ENCODE results near the gene ARCN1. TPM values are rescaled to one million over a fixed set of nuclear protein-coding genes. Genes with fewer than 3 reads are reported as not detected.

Gene ARCN1
- polyA plus RNA-seq, 1 donor from 2014 or later, result 67.2 TPM

DNA sequence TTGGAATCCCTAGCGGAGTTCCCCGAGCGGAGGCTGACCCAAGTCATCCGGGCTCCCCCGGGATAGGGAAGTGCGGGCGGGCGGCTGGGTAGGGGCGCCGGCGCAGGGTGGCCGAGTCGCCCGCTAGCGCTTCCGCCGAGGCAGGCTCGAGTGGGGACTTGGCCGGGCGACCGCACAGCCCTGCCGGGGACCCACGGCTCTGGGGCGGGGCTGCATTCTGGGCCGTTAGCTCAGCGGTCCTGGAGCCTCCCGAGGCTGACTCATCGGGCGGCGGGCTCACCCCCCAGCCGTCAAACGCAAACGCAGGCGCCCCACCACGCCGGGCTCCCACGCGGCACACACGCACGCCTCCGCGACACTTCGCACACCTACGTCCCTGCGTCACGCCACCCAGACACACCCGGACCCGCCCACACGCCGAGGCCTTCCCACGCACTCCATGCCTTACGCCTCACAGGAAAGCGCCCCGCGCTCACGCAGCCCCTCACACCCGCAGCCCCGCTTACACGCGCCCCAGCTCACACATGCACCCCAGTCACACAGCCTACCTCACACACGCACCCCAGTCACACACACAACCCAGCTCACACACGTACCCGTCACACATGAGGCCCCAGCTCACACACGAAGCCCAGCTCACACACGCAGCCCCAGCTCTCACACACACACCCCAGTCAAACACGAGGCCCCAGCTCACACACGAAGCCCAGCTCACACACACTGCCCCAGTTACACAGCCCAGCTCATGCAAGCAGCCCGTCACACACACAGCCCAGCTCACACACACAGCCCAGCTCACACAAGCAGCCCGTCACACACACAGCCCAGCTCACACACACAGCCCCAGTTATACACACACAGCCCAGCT lies 36.4 kb downstream of the ARCN1 start:
- Histone ChIP-seq H3K27me3 (ENCODE audit: insufficient read depth, low read depth, low read length) (peaks cover 48% of the 10 kb centered on the region), H3K36me3 (ENCODE audit: insufficient read depth, low read length) (no peaks in the 10 kb centered on the region), H3K4me3 (ENCODE audit: low read length) (peak overlapping the region; percentile 47), H3K9me3 (ENCODE audit: low read length) (no peaks in the 10 kb centered on the region), H3K9me2 (ENCODE audit: insufficient read depth, low read length) (no peaks in the 10 kb centered on the region), H3K9ac (ENCODE audit: low read length) (no peak overlapping the region), H2AFZ (ENCODE audit: low read depth, low read length) (no peak overlapping the region), H3K4me2 (ENCODE audit: low read length) (no peak overlapping the region), H3K79me2 (replicated peaks; ENCODE audit: insufficient read depth, low read length) (no peaks in the 10 kb centered on the region), H3K27ac (ENCODE audit: low read length) (no peak overlapping the region), H4K20me1 (ENCODE audit: insufficient read depth) (no peaks in the 10 kb centered on the region), H3F3A (ENCODE audit: insufficient read depth, low read length, poor library complexity, severe bottlenecking) (no peaks in the 10 kb centered on the region)
- no peak for TF ChIP-seq EZH2 (IDR thresholded peaks at IDR 0.05; ENCODE audit: borderline replicate concordance, insufficient read depth, low read length, poor library complexity, severe bottlenecking)
- TF ChIP-seq, protein P1, sequence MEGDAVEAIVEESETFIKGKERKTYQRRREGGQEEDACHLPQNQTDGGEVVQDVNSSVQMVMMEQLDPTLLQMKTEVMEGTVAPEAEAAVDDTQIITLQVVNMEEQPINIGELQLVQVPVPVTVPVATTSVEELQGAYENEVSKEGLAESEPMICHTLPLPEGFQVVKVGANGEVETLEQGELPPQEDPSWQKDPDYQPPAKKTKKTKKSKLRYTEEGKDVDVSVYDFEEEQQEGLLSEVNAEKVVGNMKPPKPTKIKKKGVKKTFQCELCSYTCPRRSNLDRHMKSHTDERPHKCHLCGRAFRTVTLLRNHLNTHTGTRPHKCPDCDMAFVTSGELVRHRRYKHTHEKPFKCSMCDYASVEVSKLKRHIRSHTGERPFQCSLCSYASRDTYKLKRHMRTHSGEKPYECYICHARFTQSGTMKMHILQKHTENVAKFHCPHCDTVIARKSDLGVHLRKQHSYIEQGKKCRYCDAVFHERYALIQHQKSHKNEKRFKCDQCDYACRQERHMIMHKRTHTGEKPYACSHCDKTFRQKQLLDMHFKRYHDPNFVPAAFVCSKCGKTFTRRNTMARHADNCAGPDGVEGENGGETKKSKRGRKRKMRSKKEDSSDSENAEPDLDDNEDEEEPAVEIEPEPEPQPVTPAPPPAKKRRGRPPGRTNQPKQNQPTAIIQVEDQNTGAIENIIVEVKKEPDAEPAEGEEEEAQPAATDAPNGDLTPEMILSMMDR (IDR thresholded peaks at IDR 0.05; ENCODE audit: poor library complexity, severe bottlenecking), result no peak
- no peak for TF ChIP-seq SMC3 (conservative IDR thresholded peaks at IDR 0.05; ENCODE audit: poor library complexity)
- no peak for TF ChIP-seq MXI1 (conservative IDR thresholded peaks at IDR 0.05; ENCODE audit: poor library complexity, severe bottlenecking)

DNA sequence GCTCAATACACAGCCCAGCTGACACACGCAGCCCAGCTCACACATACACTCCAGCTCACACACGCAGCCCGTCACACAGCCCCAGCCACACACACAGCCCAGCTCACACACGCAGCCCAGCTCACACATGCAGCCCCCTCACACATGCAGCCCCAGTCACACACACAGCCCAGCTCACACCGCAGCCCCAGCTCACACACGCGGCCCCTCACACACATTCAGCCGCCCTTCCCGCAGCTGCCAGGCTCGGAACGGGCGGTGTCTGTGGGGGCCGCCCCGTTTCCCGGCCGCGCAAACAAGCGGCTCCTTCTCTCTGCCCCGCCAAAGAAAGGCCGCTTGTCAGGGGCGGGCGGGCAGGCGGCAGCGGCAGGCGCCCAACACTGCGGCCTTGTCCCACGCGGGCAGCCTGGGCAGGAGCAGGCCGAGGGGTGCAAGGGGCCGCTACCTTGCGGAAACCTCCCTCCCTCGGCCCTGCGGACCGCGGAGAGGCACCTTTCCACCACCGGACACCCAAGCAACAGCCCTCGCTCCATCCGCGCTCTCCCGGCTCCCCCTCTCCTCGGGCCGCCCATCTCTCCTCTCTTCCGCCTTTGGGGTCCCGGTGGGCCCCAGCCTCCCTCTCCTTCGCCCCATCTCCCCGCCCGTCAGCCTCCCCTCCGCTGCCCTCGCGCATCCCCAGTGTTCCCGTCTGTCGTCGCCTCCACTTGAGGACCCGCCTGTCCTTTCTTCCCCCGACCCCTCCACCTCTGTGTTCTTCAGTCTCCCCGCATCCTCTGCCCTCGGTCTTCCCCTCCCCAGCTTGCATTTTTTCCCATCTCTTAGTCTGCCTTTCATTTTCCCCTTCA lies 37.4 kb downstream of the ARCN1 start:
- Histone ChIP-seq H3K27me3 (ENCODE audit: insufficient read depth, low read depth, low read length) (peaks cover 48% of the 10 kb centered on the region), H3K9me3 (ENCODE audit: low read length) (no peaks in the 10 kb centered on the region), H3K9ac (ENCODE audit: low read length) (no peak overlapping the region), H3K27ac (ENCODE audit: low read length) (no peak overlapping the region), H3K79me2 (replicated peaks; ENCODE audit: insufficient read depth, low read length) (no peaks in the 10 kb centered on the region), H2AFZ (ENCODE audit: low read depth, low read length) (no peak overlapping the region), H4K20me1 (ENCODE audit: insufficient read depth) (no peaks in the 10 kb centered on the region), H3F3A (ENCODE audit: insufficient read depth, low read length, poor library complexity, severe bottlenecking) (no peaks in the 10 kb centered on the region), H3K9me2 (ENCODE audit: insufficient read depth, low read length) (no peaks in the 10 kb centered on the region), H3K4me2 (ENCODE audit: low read length) (no peak overlapping the region), H3K36me3 (ENCODE audit: insufficient read depth, low read length) (no peaks in the 10 kb centered on the region), H3K4me3 (ENCODE audit: low read length) (peak overlapping the region; percentile 13)
- TF ChIP-seq EP300 (conservative IDR thresholded peaks at IDR 0.05; ENCODE audit: poor library complexity, severe bottlenecking) (no peak), EZH2 (IDR thresholded peaks at IDR 0.05; ENCODE audit: borderline replicate concordance, insufficient read depth, low read length, poor library complexity, severe bottlenecking) (no peak)

DNA sequence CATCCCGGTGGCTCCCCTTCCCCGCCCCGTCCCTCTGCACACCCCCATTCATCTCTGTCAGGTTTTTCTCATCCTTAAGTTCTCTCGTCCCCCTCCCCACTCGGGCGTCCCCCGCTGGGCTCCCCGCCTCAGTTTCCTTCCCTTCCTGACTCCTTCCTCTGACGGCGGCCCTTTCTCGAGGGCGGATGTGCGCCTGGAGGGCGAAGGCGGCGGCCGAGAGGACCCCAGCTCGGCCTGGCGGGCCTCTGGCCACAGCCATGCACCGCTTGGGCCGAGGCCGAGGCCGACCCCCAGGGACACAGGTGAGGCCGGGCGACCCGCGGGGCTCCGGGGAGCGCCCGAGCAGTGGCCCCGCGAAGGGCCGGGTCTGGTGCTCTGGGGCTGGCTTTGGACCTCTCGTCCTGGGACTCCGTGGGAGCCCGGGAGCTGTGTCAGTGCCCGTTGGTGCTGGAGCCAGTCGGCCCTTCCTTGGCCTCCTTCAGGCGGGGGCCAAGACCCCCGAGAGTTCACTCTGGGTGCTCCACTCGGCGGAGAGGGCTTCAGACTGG lies 38.1 kb downstream of the ARCN1 start:
- H3K9ac ChIP-seq (ENCODE audit: low read length), result no peak overlapping the region
- no peak overlapping the region for H3K4me3 ChIP-seq (ENCODE audit: low read length)
- no peaks in the 10 kb centered on the region for H3K79me2 ChIP-seq (replicated peaks; ENCODE audit: insufficient read depth, low read length)
- peaks cover 48% of the 10 kb centered on the region for H3K27me3 ChIP-seq (ENCODE audit: insufficient read depth, low read depth, low read length)
- no peaks in the 10 kb centered on the region for H3K9me3 ChIP-seq (ENCODE audit: low read length)
- H3K36me3 ChIP-seq (ENCODE audit: insufficient read depth, low read length), result no peaks in the 10 kb centered on the region
- TF ChIP-seq RAD21 (conservative IDR thresholded peaks at IDR 0.05), result no peak
- TF ChIP-seq, protein P1 (IDR thresholded peaks at IDR 0.05; ENCODE audit: poor library complexity, severe bottlenecking), result no peak
- H3K27ac ChIP-seq (ENCODE audit: low read length), result no peak overlapping the region
- no peaks in the 10 kb centered on the region for H3K9me2 ChIP-seq (ENCODE audit: insufficient read depth, low read length)
- H2AFZ ChIP-seq (ENCODE audit: low read depth, low read length), result no peak overlapping the region
- no peak overlapping the region for H3K4me2 ChIP-seq (ENCODE audit: low read length)
- H4K20me1 ChIP-seq (ENCODE audit: insufficient read depth), result no peaks in the 10 kb centered on the region
- H3F3A ChIP-seq (ENCODE audit: insufficient read depth, low read length, poor library complexity, severe bottlenecking), result no peaks in the 10 kb centered on the region
